Measurements from ENCODE around the gene BMX. TPM values are rescaled to one million over a fixed set of nuclear protein-coding genes. Genes with fewer than 3 reads are reported as not detected.

BMX gene
- total RNA-seq, 1 experiment from 2014 or later, result not detected

DNA sequence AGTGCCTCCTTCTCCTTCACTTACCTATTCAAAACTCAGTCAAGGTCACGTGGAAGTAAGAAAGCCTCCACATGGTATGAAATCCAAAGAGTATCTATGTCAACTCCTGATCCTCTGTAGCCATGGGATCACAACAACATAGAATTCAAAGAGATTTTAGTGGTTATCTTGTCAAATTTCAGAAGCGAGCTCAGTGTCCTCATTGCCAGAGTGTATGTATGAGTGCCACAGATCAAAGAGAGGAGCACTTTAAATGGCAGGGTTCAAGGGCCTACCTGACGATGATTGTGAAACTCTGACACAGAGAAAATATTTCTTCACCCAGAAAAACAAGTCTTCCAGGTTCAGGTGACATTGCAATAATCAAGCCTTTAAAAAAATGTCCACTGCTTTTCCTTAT, 101.3 kb downstream of the BMX start:
- Histone ChIP-seq H2AK5ac (ENCODE audit: insufficient read length, low read length) (no peak overlapping the region), H3K27me3 (ENCODE audit: insufficient read depth, low read length) (no peaks in the 10 kb centered on the region), H3K23me2 (ENCODE audit: insufficient read length, low read depth, low read length, poor library complexity, severe bottlenecking) (no peaks in the 10 kb centered on the region), H3T11ph (ENCODE audit: low read length) (no peak overlapping the region), H2BK12ac (ENCODE audit: insufficient read length, low read depth, low read length) (no peak overlapping the region), H3K4me1 (ENCODE audit: insufficient read depth, low read length) (no peaks in the 10 kb centered on the region; the same call in 1 of the 2 replicates), H3K56ac (ENCODE audit: insufficient read length, low read depth, low read length) (no peak overlapping the region), H3K9me3 (ENCODE audit: control insufficient read depth, low read depth, low read length) (no peaks in the 10 kb centered on the region), H4K8ac (replicated peaks; ENCODE audit: insufficient read length, low read depth, low read length) (no peak overlapping the region), H4K91ac (ENCODE audit: insufficient read length, low read depth, low read length) (no peak overlapping the region), H3K18ac (ENCODE audit: insufficient read length, low read depth, low read length) (no peak overlapping the region), H2BK20ac (ENCODE audit: low read depth, low read length, poor library complexity, severe bottlenecking) (no peak overlapping the region), H3K4me2 (ENCODE audit: insufficient read depth, insufficient read length, low read length) (no peak overlapping the region), H3K79me2 (ENCODE audit: insufficient read depth, low read length) (no peaks in the 10 kb centered on the region), H3K79me1 (ENCODE audit: insufficient read depth, low read depth, low read length, poor library complexity, severe bottlenecking) (no peaks in the 10 kb centered on the region), H3K27ac (ENCODE audit: insufficient read length, low read depth, low read length) (no peak overlapping the region), H3K23ac (ENCODE audit: insufficient read length, low read depth, low read length) (no peak overlapping the region), H2BK15ac (ENCODE audit: low read depth, low read length) (no peak overlapping the region), H2BK120ac (ENCODE audit: low read depth, low read length, poor library complexity, severe bottlenecking) (no peak overlapping the region), H2BK5ac (ENCODE audit: insufficient read length, low read length) (no peak overlapping the region), H3K9ac (ENCODE audit: extremely low read depth, insufficient read length, low read length) (no peak overlapping the region), H2AFZ (ENCODE audit: low read length) (no peak overlapping the region), H3K14ac (ENCODE audit: insufficient read depth, low read length) (no peak overlapping the region), H4K20me1 (ENCODE audit: control insufficient read depth, insufficient read depth, insufficient read length) (no peaks in the 10 kb centered on the region), H3K4ac (ENCODE audit: low read depth, low read length) (no peak overlapping the region), H4K5ac (ENCODE audit: insufficient read length, low read depth, low read length) (no peak overlapping the region)
- no peak for DNase-seq
- no peaks in the 10 kb centered on the region for H3K36me3 Mint-ChIP-seq (ENCODE audit: insufficient read depth in 1 of 3, low read depth in 3 of 3)
- no peak overlapping the region for H3K4me3 Mint-ChIP-seq
- no CpG with 5 or more reads among the region's 3 CpGs for WGBS (ENCODE audit: extremely low coverage, insufficient read length, low lambda C conversion rate)
- TF ChIP-seq, protein P1, sequence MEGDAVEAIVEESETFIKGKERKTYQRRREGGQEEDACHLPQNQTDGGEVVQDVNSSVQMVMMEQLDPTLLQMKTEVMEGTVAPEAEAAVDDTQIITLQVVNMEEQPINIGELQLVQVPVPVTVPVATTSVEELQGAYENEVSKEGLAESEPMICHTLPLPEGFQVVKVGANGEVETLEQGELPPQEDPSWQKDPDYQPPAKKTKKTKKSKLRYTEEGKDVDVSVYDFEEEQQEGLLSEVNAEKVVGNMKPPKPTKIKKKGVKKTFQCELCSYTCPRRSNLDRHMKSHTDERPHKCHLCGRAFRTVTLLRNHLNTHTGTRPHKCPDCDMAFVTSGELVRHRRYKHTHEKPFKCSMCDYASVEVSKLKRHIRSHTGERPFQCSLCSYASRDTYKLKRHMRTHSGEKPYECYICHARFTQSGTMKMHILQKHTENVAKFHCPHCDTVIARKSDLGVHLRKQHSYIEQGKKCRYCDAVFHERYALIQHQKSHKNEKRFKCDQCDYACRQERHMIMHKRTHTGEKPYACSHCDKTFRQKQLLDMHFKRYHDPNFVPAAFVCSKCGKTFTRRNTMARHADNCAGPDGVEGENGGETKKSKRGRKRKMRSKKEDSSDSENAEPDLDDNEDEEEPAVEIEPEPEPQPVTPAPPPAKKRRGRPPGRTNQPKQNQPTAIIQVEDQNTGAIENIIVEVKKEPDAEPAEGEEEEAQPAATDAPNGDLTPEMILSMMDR (conservative IDR thresholded peaks at IDR 0.05), result no peak
- no peaks in the 10 kb centered on the region for H3K9me3 Mint-ChIP-seq
- peaks cover 2 to 4% of the 10 kb centered on the region in 2 experiments; a peak in 2 of 4 replicates for H3K4me1 Mint-ChIP-seq
- H3K27me3 Mint-ChIP-seq (ENCODE audit: low read depth), result no peaks in the 10 kb centered on the region
- no peak overlapping the region for H3K27ac Mint-ChIP-seq

Measured in H9 (cell line).